LNCAP (cell line): ENCODE results near the gene IL1RAPL2.

Source experiments
- TF ChIP-seq, protein P1 (sequence below): fragments of 450-650 bp; IDR thresholded peaks from 2 replicates; pipeline ENCODE4 v1.5.1; 2017; ENCODE audit warnings: mild to moderate bottlenecking

IL1RAPL2 gene

DNA sequence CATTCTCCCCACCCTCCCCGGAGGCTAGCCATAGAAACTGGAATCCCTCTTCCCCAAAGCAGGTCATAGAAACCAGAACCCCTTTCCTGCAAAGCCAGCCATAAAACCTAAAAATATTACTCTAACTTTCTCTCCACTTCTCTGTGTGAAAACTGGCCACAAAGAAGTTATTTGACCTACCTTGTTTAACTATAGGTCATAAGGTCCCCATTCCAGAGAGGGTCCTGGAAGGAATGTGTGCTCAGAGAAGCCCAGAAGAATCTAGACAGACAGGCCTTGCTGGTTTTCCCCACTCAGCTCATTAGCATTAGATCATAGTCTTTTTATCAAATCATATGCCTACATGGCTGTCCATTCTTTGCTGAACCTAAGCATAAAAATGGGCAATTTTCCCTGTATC is 707.3 kb downstream of the IL1RAPL2 start:
- TF ChIP-seq, protein P1, sequence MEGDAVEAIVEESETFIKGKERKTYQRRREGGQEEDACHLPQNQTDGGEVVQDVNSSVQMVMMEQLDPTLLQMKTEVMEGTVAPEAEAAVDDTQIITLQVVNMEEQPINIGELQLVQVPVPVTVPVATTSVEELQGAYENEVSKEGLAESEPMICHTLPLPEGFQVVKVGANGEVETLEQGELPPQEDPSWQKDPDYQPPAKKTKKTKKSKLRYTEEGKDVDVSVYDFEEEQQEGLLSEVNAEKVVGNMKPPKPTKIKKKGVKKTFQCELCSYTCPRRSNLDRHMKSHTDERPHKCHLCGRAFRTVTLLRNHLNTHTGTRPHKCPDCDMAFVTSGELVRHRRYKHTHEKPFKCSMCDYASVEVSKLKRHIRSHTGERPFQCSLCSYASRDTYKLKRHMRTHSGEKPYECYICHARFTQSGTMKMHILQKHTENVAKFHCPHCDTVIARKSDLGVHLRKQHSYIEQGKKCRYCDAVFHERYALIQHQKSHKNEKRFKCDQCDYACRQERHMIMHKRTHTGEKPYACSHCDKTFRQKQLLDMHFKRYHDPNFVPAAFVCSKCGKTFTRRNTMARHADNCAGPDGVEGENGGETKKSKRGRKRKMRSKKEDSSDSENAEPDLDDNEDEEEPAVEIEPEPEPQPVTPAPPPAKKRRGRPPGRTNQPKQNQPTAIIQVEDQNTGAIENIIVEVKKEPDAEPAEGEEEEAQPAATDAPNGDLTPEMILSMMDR: no peak

DNA sequence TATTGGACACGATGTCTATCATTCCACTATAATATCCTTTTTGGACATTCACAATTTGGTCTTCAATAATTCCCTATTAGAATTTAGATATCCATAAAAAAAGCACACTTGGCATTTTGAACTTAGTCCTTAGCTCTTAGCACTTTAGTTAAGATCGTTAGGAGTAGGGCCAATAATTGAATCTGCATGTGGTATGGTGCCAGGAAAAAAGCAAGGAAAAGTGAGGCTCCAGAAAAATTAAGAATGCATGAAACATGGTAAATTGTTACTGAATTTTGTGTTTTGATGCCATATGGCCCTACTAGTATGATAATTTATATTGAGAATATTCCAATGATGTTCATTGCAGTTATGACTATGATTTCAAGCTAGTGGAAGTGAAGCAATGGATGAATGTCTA is 708.1 kb downstream of the IL1RAPL2 start:
- TF ChIP-seq, protein P1: no peak

DNA sequence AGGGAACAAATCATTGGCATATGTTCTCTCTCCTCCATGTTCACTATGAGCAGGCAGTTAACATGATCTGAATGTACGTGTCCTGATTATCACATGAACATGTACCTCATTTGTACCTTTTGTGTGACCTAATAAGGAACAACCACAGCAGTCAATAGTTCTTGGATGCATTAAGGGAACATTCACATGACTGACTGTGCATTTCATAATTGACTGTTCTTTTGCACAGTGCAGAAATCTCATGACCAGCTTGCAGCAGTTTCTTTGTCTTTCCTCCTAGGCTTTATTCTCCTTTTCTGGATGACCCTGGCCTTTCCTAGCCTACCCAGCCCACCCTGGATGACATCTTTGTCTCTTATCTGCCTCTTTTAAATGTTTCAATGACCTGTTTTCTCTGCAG is 711.1 kb downstream of the IL1RAPL2 start:
- TF ChIP-seq, protein P1: no peak

DNA sequence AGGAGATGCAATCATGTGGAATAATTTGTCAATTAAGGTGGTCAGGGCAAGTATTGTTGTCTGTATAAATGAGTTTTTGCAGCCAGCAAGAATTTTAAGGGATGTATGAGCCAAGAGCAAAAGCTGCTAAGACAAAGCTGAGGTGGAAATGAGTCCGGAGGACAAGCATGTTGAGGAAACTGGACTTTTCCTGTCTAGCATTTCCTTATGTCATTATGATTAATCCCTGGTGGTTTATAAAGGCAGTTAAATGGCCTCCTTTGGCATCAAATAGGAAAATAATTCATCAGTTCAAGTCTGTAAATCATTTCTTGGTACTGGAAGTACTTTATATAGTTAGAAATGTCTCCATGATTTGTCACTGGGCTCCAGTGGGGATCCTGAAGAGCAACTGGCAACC is 716.1 kb downstream of the IL1RAPL2 start:
- TF ChIP-seq, protein P1: no peak

DNA sequence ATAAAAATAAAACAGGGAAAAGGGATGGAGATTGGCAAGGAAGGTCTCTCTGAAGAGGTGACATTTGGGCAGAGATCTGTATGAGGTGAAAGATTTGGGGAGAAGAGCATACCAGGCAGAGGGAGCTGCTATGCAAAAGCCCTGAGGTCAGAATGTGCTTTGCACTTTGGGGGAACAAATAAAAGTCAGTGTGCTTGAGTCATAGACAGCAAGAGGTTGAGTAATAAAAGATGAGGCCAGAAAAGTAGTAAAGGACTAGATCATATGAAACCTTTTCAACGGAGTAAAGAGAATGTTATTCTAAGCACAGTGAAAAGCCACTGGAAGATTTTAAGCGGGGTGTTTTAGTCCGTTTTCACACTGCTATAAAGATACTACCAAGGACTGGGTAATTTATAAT is 731.0 kb downstream of the IL1RAPL2 start:
- TF ChIP-seq, protein P1: no peak

DNA sequence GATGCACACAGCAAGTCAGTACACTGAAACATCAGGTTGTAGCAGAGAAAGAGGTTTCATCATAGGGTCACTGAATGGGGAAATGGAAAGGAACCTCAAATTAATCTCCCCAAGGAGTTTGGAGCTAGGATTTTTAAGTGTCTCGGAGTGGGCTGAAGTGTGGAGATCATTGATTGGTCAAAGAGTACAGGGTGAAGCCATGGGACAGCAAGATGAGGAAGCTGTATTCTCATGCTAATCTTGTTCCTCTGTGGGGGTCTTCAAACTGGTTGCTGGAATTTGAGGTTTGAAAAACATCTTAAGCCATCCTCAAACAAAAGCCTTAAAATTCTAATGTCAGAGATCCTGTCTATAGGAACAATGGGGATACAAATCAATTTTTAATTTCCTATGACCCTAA is 733.3 kb downstream of the IL1RAPL2 start:
- TF ChIP-seq, protein P1: no peak

DNA sequence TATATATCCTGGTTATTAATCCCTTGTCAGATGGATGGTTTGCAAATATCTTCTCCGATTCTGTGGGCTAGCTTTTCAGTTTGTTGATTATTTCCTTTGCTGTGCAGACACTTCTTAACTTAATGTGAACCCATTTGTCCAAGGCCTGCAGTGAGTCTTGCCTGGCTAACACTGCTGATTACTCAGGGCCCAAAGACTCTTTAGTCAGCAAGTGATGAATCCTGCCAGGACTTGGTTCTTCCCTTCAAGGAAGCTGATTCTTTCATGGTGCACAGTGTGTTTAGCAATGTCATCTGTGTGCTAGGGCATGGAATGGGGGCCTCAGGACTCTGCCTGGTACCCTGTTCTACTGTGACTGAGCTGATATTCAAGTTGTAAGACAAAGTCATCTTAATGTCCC is 736.2 kb downstream of the IL1RAPL2 start:
- TF ChIP-seq, protein P1: no peak

DNA sequence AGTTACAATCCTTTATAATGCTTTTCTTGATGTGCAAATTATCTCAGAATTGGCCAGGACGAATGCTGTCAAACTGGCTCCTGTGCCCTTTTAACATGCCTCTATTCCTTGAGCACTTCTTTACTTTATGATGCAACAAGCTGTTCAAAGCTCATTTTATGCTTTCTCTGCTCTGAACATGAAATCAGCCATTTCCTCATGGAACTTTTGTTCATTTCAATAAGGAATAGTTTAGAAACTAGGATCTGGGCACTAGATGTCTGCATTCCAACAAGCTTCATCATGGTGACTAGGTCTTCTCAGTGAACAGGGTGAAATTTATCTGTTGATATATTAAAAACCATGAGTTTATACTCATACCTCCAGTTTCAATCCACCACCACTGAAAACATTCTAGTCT is 741.8 kb downstream of the IL1RAPL2 start:
- TF ChIP-seq, protein P1: no peak
